Fibroblast of lung (primary cell): ENCODE data around the gene NMT1. TPM values are rescaled to one million over a fixed set of nuclear protein-coding genes. Genes with fewer than 3 reads are reported as not detected.

Source experiments
- DNase-seq, 2 donors: peaks; one replicate each; pipeline versions ENCODE4 v3.0.0 to v3.0.0-alpha.2; 2010; ENCODE audit warnings: low read depth in 2 of 2
- H2AFZ ChIP-seq: 2 replicates; pipeline ENCODE4 v1.5.1; 2012; ENCODE audit warnings: low read length, control low read depth, inconsistent platforms
- H3K27ac ChIP-seq: 2 replicates; pipeline ENCODE4 v1.5.1; 2011; ENCODE audit warnings: low read length, control low read depth; ENCODE audit not compliant: insufficient read depth
- H3K27me3 ChIP-seq: 2 replicates; pipeline ENCODE4 v1.5.1; 2011; ENCODE audit warnings: mild to moderate bottlenecking, low read length; ENCODE audit not compliant: control insufficient read depth, insufficient read depth
- H3K36me3 ChIP-seq: 2 replicates; pipeline ENCODE4 v1.5.1; 2011; ENCODE audit warnings: low read length; ENCODE audit not compliant: control insufficient read depth, insufficient read depth
- H3K4me1 ChIP-seq: 2 replicates; pipeline ENCODE4 v1.5.1; 2011; ENCODE audit warnings: low read length; ENCODE audit not compliant: control insufficient read depth, insufficient read depth; ENCODE audit errors: extremely low read depth
- H3K4me2 ChIP-seq: 2 replicates; pipeline ENCODE4 v1.5.1; 2011; ENCODE audit warnings: low read length, control low read depth; ENCODE audit not compliant: insufficient read depth; ENCODE audit errors: extremely low read depth
- H3K4me3 ChIP-seq, 4 experiments: fragments of 200-600 bp in 1 of 4; sonication (generic) in 1 of 4; replicated peaks in 1 of 4; 2 replicates each; pipeline ENCODE4 v1.5.1; 2011 to 2016; ENCODE audit warnings: low read length in 4 of 4, low read depth in 3 of 4, mild to moderate bottlenecking in 3 of 4, control low read depth in 2 of 4, inconsistent platforms in 1 of 4, mixed read lengths in 1 of 4; ENCODE audit not compliant: insufficient read depth in 1 of 4; ENCODE audit errors: control extremely low read depth in 1 of 4
- H3K79me2 ChIP-seq: 2 replicates; pipeline ENCODE4 v1.5.1; 2012; ENCODE audit warnings: mild to moderate bottlenecking, low read length, inconsistent platforms; ENCODE audit not compliant: control insufficient read depth, insufficient read depth
- H3K9ac ChIP-seq: 2 replicates; pipeline ENCODE4 v1.5.1; 2011; ENCODE audit warnings: mild to moderate bottlenecking, low read length, control low read depth; ENCODE audit not compliant: insufficient read depth
- H3K9me3 ChIP-seq: 2 replicates; pipeline ENCODE4 v1.5.1; 2012; ENCODE audit warnings: low read depth, low read length; ENCODE audit not compliant: control insufficient read depth, insufficient read depth
- H4K20me1 ChIP-seq: 2 replicates; pipeline ENCODE4 v1.5.1; 2011; ENCODE audit warnings: low read length; ENCODE audit not compliant: control insufficient read depth, insufficient read depth; ENCODE audit errors: extremely low read depth
- EZH2 ChIP-seq: IDR thresholded peaks from 2 replicates; pipeline ENCODE4 v1.5.1; 2012; ENCODE audit warnings: low read length, control low read depth, mild to moderate bottlenecking; ENCODE audit errors: missing control alignments
- polyA plus RNA-seq, 2 donors: library from polyadenylated mRNA; depleted of rRNA in 1 of 2; stranded (reverse) in 1 of 2; unstranded in 1 of 2; fragments of >200 nt; gene quantifications; 2 replicates each; pipeline ENCODE4 v1.2.1, GENCODE V29; 2011 to 2012; ENCODE audit warnings: missing spikeins in 1 of 2
- total RNA-seq: library from RNA; depleted of rRNA; stranded (reverse); fragments of >200 nt; gene quantifications from 2 replicates; pipeline ENCODE4 v1.2.1, GENCODE V29; 2014
- TF ChIP-seq, protein P1 (sequence below), 2 donors: IDR thresholded peaks in 1 of 2; conservative IDR thresholded peaks in 1 of 2; 1 replicate in 1 of 2; 2 replicates in 1 of 2; pipeline ENCODE4 v1.5.1; 2011 to 2012; ENCODE audit warnings: low read length in 2 of 2, control low read depth in 1 of 2, inconsistent platforms in 1 of 2, low read depth in 1 of 2, mild to moderate bottlenecking in 1 of 2

Gene NMT1
- total and polyA plus RNA-seq, 2 donors (not counting 1 experiment from before 2014, with no cell fraction given) = 46.2 to 124 TPM

DNA sequence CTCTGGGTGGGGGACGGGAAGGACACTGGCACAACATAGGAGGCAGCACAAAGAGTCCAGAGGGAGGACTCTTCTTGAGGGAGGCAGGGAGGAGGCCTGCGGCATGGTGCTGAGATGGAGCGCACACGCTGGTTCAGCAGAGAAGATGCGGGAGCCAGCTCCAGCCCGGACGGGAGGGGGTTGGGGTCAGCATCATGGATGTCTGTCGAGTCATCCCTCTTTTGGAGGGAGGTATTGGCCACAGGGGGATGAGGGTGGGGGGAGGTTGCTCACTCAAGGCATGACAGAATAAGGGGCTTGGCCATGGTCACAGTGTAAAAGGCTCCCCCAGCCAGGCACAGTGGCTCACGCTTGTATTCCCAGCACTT is 29.0 kb upstream of the NMT1 start:
- Histone ChIP-seq H4K20me1 (no peaks in the 10 kb centered on the region), H3K27ac (no peak overlapping the region), H3K4me2 (no peak overlapping the region), H3K4me1 (no peaks in the 10 kb centered on the region), H3K79me2 (no peaks in the 10 kb centered on the region), H3K36me3 (peaks cover 6% of the 10 kb centered on the region), H3K4me3 (no peak overlapping the region), H3K27me3 (no peaks in the 10 kb centered on the region), H3K9ac (no peak overlapping the region), H2AFZ (no peak overlapping the region), H3K9me3 (no peaks in the 10 kb centered on the region)
- DNase-seq = no peak
- no peak for TF ChIP-seq EZH2
- TF ChIP-seq, protein P1, sequence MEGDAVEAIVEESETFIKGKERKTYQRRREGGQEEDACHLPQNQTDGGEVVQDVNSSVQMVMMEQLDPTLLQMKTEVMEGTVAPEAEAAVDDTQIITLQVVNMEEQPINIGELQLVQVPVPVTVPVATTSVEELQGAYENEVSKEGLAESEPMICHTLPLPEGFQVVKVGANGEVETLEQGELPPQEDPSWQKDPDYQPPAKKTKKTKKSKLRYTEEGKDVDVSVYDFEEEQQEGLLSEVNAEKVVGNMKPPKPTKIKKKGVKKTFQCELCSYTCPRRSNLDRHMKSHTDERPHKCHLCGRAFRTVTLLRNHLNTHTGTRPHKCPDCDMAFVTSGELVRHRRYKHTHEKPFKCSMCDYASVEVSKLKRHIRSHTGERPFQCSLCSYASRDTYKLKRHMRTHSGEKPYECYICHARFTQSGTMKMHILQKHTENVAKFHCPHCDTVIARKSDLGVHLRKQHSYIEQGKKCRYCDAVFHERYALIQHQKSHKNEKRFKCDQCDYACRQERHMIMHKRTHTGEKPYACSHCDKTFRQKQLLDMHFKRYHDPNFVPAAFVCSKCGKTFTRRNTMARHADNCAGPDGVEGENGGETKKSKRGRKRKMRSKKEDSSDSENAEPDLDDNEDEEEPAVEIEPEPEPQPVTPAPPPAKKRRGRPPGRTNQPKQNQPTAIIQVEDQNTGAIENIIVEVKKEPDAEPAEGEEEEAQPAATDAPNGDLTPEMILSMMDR (conservative IDR thresholded peaks at IDR 0.05 in 1 of 2, IDR thresholded peaks at IDR 0.05 in 1 of 2; ENCODE audit: low read depth in 1 of 2, low read length in 2 of 2) = no peak

DNA sequence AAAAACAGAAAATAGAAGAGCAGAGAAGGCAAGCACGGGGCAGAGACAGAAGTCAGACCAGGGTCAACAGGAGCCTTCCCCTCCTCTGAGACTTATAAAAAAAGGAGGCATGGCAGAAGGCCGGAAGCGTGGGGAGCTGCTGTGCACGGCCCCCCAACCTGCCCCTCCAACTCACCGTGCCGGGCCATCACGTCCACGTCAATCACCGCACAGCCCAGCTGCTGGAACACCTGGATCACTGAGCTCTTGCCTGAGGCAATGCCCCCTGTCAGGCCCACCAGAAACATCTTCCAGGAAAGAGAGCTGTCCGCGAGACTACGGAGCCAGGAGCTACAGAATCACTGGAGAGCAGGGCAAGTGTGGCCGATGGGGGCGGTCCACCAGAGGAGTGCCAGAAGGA is 26.5 kb upstream of the NMT1 start:
- Histone ChIP-seq H3K9me3 (no peaks in the 10 kb centered on the region), H3K79me2 (peaks cover 3% of the 10 kb centered on the region), H3K36me3 (peaks cover 6% of the 10 kb centered on the region), H3K4me1 (no peaks in the 10 kb centered on the region), H3K27me3 (no peaks in the 10 kb centered on the region), H3K4me3 (no peak overlapping the region), H4K20me1 (no peaks in the 10 kb centered on the region), H3K27ac (no peak overlapping the region), H3K9ac (no peak overlapping the region), H3K4me2 (no peak overlapping the region), H2AFZ (no peak overlapping the region)
- no peak for TF ChIP-seq EZH2
- DNase-seq = no peak

DNA sequence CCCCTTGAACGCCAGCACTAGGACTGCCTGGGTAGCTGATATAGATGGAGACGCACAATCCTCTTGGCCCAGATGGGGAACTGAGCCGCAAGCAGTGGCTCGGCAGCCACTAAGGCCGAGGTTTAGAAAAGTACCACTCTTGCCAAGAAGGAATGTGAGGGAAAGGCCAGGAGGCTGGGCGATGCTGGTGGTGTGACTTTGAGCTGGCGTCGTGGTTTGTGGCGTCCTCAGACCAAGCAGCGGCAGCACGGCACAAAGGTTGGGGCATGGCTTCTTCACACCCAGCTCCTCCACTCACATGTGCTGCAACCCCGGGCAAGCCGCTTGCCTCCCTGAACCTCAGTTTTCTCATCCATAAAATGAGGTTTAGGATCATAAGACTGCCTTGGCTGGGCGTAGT is 25.3 kb upstream of the NMT1 start:
- Histone ChIP-seq H3K4me3 (no peak overlapping the region), H3K36me3 (peaks cover 4% of the 10 kb centered on the region), H3K27me3 (no peaks in the 10 kb centered on the region), H3K9ac (no peak overlapping the region), H3K4me2 (no peak overlapping the region), H3K9me3 (no peaks in the 10 kb centered on the region), H3K4me1 (no peaks in the 10 kb centered on the region), H3K27ac (no peak overlapping the region), H3K79me2 (peaks cover 3% of the 10 kb centered on the region), H4K20me1 (no peaks in the 10 kb centered on the region), H2AFZ (no peak overlapping the region)
- TF ChIP-seq, protein P1 (conservative IDR thresholded peaks at IDR 0.05 in 1 of 2, IDR thresholded peaks at IDR 0.05 in 1 of 2; ENCODE audit: low read depth in 1 of 2, low read length in 2 of 2) = no peak
- no peak for TF ChIP-seq EZH2
- no peak for DNase-seq
